ENCODE results near the gene SUN2.

DNA sequence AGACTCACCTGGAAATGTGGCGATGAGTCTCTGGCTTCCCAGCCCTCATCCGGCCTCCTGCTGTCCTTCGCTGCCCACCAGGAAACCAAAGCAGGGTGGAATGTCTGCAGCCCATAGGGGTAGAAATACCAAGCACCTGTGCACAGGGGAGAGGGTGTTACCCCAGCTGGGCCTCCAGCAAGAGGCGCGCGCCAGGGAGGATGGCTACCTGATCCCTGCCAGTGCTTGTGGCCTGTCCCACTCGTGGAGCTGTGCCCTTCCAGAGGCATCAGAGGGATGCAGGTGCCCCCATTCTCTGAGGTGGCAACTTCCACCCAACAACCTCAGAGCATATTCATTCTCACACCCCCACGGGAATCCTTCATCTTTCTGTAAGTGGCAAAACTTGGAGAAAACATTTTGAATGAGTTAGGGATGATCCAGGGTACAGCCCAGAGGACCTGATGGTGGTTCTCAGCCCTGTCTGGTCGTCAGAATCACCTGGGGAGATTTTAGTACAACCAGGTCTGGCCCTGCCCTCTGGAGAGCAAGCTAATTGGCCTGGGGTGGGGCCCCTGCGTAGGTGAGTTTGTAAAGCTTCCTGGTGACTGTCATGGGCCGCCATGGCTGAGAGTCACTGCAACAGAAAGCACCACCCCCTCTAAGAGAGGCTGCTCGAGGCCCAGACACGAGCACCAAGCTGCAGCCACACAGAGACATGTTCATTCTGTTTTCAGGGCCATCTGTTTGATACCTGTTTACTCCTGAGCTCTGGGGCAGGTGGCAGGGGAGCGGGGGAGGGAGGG, 9.9 kb downstream of the SUN2 start:
- TF ChIP-seq EZH2 (IDR thresholded peaks at IDR 0.05; ENCODE audit: low read length, unreplicated experiment) = no peak
- TF ChIP-seq, protein P1, sequence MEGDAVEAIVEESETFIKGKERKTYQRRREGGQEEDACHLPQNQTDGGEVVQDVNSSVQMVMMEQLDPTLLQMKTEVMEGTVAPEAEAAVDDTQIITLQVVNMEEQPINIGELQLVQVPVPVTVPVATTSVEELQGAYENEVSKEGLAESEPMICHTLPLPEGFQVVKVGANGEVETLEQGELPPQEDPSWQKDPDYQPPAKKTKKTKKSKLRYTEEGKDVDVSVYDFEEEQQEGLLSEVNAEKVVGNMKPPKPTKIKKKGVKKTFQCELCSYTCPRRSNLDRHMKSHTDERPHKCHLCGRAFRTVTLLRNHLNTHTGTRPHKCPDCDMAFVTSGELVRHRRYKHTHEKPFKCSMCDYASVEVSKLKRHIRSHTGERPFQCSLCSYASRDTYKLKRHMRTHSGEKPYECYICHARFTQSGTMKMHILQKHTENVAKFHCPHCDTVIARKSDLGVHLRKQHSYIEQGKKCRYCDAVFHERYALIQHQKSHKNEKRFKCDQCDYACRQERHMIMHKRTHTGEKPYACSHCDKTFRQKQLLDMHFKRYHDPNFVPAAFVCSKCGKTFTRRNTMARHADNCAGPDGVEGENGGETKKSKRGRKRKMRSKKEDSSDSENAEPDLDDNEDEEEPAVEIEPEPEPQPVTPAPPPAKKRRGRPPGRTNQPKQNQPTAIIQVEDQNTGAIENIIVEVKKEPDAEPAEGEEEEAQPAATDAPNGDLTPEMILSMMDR (conservative IDR thresholded peaks at IDR 0.05; ENCODE audit: low read depth, low read length) = no peak

Measured in PC-3 (cell line).